Calu3 (cell line): ENCODE measurements around the gene FAM156B. TPM values are rescaled to one million over a fixed set of nuclear protein-coding genes. Genes with fewer than 3 reads are reported as not detected.
"Not testable (repeated sequence)": the region's sequence is repeated elsewhere in the genome, so short reads cannot be mapped to it uniquely, and the experiment has no call there.

ENCODE experiments used
- BruUV-seq: library from RNA; stranded (reverse); fragments of 400-500 nt; replicated peaks from 2 replicates; lab custom pipeline; 2021; lab: Mats Ljungman, UMichigan
- CTCF ChIA-PET: fragments of 300-600 bp; sonication (Branson Sonifier 250); formaldehyde crosslinking; loops from one replicate; lab custom pipeline; 2022; ENCODE audit warnings: antibody characterized with exemption; lab: Charles Lee
- DNase-seq: peaks from one replicate; pipeline ENCODE4 v3.0.0; 2022
- H3K27ac Mint-ChIP-seq: one replicate; pipeline ENCODE4 v1.8.0; 2022; ENCODE audit warnings: mixed read lengths; ENCODE audit not compliant: unreplicated experiment
- H3K27me3 Mint-ChIP-seq: one replicate; pipeline ENCODE4 v1.8.0; 2022; ENCODE audit warnings: mixed read lengths; ENCODE audit not compliant: unreplicated experiment
- H3K36me3 Mint-ChIP-seq: one replicate; pipeline ENCODE4 v1.8.0; 2022; ENCODE audit warnings: mild to moderate bottlenecking, moderate library complexity, mixed read lengths; ENCODE audit not compliant: insufficient read depth, unreplicated experiment
- H3K4me1 Mint-ChIP-seq: one replicate; pipeline ENCODE4 v1.8.0; 2022; ENCODE audit warnings: mild to moderate bottlenecking, low read depth, mixed read lengths; ENCODE audit not compliant: unreplicated experiment
- H3K4me3 Mint-ChIP-seq: one replicate; pipeline ENCODE4 v1.8.0; 2022; ENCODE audit warnings: mild to moderate bottlenecking, low read depth, moderate library complexity, mixed read lengths; ENCODE audit not compliant: unreplicated experiment
- H3K9me3 Mint-ChIP-seq: one replicate; pipeline ENCODE4 v1.8.0; 2022; ENCODE audit warnings: low read depth, mixed read lengths; ENCODE audit not compliant: unreplicated experiment
- intact Hi-C: fragments of 100-400 bp; cut with micrococcal nuclease; formaldehyde crosslinking; loops from one replicate; pipeline ENCODE4 v1.10.0; 2022; ENCODE audit not compliant: unreplicated experiment
- total RNA-seq: library from RNA; stranded (reverse); gene quantifications from 2 replicates; pipeline ENCODE4 v1.2.3, GENCODE V29; 2022

Gene FAM156B
- total RNA-seq, 1 experiment from 2014 or later: 9.3 TPM

DNA sequence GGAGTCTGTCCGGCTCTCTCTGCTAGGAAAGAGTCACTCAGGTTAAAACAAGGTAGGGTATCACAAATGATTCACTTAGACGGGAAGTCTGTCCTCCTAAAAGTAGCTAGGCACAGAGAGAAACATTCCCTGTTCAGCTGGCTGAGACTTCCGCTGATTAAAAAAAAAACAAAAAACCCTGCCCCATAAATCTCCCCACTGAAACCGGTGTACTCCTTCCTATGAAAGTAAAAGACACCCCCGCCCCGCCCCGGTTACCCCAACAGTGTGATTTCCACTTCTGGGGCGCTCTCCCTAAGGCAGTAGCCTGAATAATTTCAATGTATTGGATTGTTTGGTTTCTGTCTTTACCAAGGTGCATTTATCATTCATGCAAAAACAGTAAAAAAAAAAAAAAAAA lies 692 bp upstream of the FAM156B start:
- DNase-seq, H3K9me3 Mint-ChIP-seq, CTCF ChIA-PET, H3K36me3 Mint-ChIP-seq, H3K27me3 Mint-ChIP-seq, H3K4me3 Mint-ChIP-seq, H3K4me1 Mint-ChIP-seq, BruUV-seq, intact Hi-C loops, H3K27ac Mint-ChIP-seq: not testable (repeated sequence)

DNA sequence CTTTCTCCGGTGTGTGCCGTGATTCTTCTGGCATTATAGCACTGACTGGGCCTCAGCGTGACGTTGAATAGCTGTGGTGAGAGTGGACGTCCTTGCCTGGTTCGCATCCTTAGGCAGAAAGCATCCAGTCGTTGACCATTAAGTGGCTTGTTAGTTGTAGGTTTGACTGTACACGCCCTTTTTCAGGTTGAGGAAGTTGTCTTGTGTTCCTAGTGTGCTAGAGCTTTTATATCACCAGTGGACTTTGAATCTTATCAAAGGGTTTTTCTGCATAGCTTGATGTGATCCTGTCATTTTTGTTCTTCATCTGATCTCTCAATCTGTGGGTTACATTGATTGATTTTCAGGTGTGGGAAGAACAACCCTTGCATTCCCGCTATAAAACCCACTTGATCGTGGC lies 8.4 kb downstream of the FAM156B start:
- CTCF ChIA-PET: not testable (repeated sequence)

DNA sequence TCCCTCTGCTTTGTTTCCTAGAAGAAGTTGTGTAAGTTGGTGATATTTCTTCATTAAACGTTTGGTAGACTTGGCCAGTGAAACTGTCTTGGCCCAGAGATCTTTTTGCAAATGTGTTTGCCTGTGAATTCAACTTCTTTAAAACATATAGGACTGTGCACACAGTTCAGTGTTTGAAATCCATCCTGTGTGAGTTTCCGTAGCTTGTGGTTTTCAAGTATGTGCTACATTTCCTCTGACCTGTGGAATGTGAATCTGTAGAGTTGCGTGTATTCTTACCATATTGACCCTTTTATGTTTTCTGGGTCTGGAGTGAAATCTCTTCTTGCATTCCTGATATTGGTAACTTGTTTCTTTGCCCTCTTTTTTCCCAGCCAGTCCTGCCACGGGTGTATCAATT lies 8.9 kb downstream of the FAM156B start:
- H3K4me3 Mint-ChIP-seq, H3K27me3 Mint-ChIP-seq, BruUV-seq, H3K9me3 Mint-ChIP-seq, DNase-seq, CTCF ChIA-PET, H3K27ac Mint-ChIP-seq, H3K4me1 Mint-ChIP-seq, H3K36me3 Mint-ChIP-seq, intact Hi-C loops: not testable (repeated sequence)

More for the DNA sequence above, 8.4 kb downstream of the FAM156B start:
- H3K9me3 Mint-ChIP-seq, BruUV-seq, H3K4me3 Mint-ChIP-seq, H3K4me1 Mint-ChIP-seq, H3K27ac Mint-ChIP-seq, H3K36me3 Mint-ChIP-seq, H3K27me3 Mint-ChIP-seq, DNase-seq, intact Hi-C loops: not testable (repeated sequence)

DNA sequence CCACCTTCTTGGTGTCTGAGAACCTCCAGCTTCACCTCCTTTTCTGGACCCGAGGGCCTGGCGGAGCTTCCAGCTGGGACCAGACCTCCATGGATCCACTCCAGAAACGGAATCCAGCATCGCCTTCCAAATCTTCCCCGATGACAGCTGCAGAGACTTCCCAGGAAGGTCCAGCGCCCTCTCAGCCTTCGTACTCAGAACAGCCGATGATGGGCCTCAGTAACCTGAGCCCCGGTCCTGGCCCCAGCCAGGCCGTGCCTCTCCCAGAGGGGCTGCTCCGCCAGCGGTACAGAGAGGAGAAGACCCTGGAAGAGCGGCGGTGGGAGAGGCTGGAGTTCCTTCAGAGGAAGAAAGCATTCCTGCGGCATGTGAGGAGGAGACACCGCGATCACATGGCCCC lies 10.0 kb downstream of the FAM156B start:
- H3K9me3 Mint-ChIP-seq, H3K36me3 Mint-ChIP-seq, CTCF ChIA-PET, BruUV-seq, H3K27ac Mint-ChIP-seq, DNase-seq, H3K4me1 Mint-ChIP-seq, H3K4me3 Mint-ChIP-seq, H3K27me3 Mint-ChIP-seq, intact Hi-C loops: not testable (repeated sequence)

DNA sequence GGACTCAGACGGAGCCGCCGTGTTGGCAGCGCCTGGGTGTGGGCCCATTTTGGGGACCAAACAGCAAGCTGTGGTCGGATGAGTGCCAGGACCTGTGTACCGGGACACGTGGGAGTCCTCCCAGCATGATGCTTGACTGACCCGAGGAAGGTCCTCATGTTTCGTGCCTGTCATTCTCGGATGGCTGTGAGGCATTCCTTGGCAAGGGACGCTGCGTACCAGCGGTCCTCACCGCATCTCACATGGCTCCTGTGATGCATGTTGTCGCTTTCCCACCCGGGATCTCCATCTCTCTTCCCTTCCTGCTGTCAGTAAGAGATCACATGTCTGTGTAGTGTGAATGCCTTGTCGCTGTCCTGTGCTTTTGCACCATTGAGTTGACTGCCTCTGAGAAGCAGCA lies 10.8 kb downstream of the FAM156B start:
- H3K36me3 Mint-ChIP-seq, DNase-seq, CTCF ChIA-PET, H3K9me3 Mint-ChIP-seq, H3K4me1 Mint-ChIP-seq, H3K27me3 Mint-ChIP-seq, intact Hi-C loops, H3K27ac Mint-ChIP-seq, H3K4me3 Mint-ChIP-seq, BruUV-seq: not testable (repeated sequence)

DNA sequence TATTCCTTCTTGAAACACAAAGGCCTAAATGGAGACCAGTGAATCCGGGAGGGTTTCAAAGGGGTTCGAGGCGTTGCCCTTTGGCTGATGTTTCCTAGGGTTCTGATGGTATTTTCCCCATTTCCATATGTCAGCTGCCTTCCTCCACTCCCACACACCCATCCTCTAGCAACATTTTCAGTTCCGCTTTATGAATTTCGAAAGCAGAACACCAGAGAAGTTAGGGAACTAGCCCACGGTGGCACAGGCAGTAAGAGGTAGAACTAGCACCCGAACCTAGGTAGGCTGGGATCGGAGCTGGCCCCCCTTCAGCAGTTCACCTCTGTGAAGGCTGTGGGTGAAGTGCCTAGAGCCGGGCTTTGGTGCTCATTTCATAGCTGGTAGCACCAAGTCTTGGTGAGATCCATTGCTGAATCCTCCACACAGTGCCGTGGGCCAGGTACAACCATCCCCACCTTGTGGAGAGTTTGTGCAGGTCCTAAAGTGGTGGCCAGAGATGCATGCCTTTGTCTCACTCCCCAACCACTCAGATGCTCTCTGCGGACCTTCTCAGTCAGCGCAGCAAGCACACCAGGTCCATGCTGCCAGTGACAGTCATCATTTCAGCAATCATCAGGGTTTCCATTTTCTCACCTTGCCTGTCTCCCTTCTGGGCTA lies 12.3 kb downstream of the FAM156B start:
- H3K9me3 Mint-ChIP-seq, intact Hi-C loops, H3K27ac Mint-ChIP-seq, H3K4me3 Mint-ChIP-seq, H3K27me3 Mint-ChIP-seq, H3K4me1 Mint-ChIP-seq, BruUV-seq, DNase-seq, H3K36me3 Mint-ChIP-seq, CTCF ChIA-PET: not testable (repeated sequence)

DNA sequence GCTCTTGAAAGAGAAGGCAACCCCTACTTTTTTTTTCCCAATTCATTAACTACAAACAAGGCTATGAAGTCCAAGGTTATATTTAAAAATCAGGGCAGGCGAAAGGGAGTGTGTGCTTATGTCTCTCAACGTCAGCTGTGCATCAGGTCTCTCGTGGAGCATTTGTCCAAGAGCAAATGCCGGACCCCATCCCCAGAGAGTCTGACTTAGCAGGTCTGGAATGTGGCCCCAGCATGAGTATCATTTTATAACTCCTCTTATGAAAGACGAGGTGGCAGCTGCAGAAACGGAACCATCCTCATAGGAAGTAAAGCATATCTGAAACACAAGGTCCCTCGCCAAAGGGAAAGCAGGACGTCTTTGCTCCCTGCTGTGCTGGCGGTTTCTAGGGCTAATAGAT lies 16.6 kb downstream of the FAM156B start:
- H3K27ac Mint-ChIP-seq, BruUV-seq, H3K4me1 Mint-ChIP-seq, DNase-seq, H3K36me3 Mint-ChIP-seq, CTCF ChIA-PET, H3K27me3 Mint-ChIP-seq, H3K4me3 Mint-ChIP-seq, intact Hi-C loops, H3K9me3 Mint-ChIP-seq: not testable (repeated sequence)

DNA sequence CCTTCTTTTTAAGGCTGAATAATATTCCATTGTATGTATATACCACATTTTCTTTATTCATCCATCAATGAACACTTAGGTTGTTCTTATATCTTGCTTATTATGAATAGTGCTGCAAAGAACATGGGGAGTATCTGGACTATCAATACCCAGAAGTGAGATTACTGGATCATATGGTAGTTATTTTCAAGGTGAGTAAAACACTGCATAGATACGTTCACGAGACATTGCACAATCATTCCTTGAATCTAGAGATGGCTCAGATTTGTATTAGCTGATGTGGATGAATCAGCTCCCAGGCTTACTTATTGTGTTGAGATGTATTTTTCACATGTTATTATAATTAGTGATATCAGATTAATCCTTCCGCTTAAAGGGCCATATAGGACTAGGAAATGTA lies 17.6 kb downstream of the FAM156B start:
- CTCF ChIA-PET, H3K27me3 Mint-ChIP-seq, intact Hi-C loops, H3K4me1 Mint-ChIP-seq, BruUV-seq, DNase-seq, H3K4me3 Mint-ChIP-seq, H3K27ac Mint-ChIP-seq, H3K9me3 Mint-ChIP-seq, H3K36me3 Mint-ChIP-seq: not testable (repeated sequence)
